ENCODE measurements around the gene PLPP7. TPM values are rescaled to one million over a fixed set of nuclear protein-coding genes. Genes with fewer than 3 reads are reported as not detected.

Gene PLPP7
- total and polyA plus RNA-seq, 4 donors, result 0.18 to 0.59 (median 0.51) TPM; not detected in 1

- Histone ChIP-seq H3K27me3 (ENCODE audit: control insufficient read depth in 4 of 4, insufficient read depth in 4 of 4, low read length in 3 of 4) (no peaks in the 10 kb centered on the region), H3K9me3 (ENCODE audit: control insufficient read depth in 4 of 4, low read length in 3 of 4) (no peaks in the 10 kb centered on the region), H3K4me3 (ENCODE audit: low read depth in 1 of 3, low read length in 3 of 3) (no peak overlapping the region), H3K36me3 (ENCODE audit: control insufficient read depth in 4 of 4, insufficient read depth in 3 of 4, low read depth in 1 of 4, low read length in 3 of 4) (no peaks in the 10 kb centered on the region), H3K9ac (ENCODE audit: low read depth in 1 of 2, low read length in 2 of 2) (no peak overlapping the region), H3K27ac (ENCODE audit: low read depth in 1 of 2, low read length in 2 of 2) (no peak overlapping the region), H3K4me1 (ENCODE audit: control insufficient read depth in 4 of 4, insufficient read depth in 4 of 4, low read length in 3 of 4) (no peaks in the 10 kb centered on the region)
- no peak for TF ChIP-seq GABPA (IDR thresholded peaks at IDR 0.05 in 1 of 2, conservative IDR thresholded peaks at IDR 0.05 in 1 of 2)
- no peak for TF ChIP-seq YY1 (IDR thresholded peaks at IDR 0.05)
- TF ChIP-seq JUND (IDR thresholded peaks at IDR 0.05), result no peak
- TF ChIP-seq ATF3 (IDR thresholded peaks at IDR 0.05), result no peak
- TF ChIP-seq MAX (IDR thresholded peaks at IDR 0.05), result no peak
- no peak for TF ChIP-seq HNF4G (IDR thresholded peaks at IDR 0.05)
- no peak for TF ChIP-seq RAD21 (IDR thresholded peaks at IDR 0.05)
- no peak for TF ChIP-seq NR2F2 (IDR thresholded peaks at IDR 0.05)
- no peak for TF ChIP-seq FOXA1 (IDR thresholded peaks at IDR 0.05)
- TF ChIP-seq RXRA (IDR thresholded peaks at IDR 0.05), result no peak
- DNase-seq (ENCODE audit: low spot score), result no peak
- WGBS, result 94% methylated on average over 12 of the region's 12 CpGs
These were observed 9.3 kb downstream of the PLPP7 start for GRCh38 chr9:131298816-131299215.

- Histone ChIP-seq H3K9me3 (ENCODE audit: control insufficient read depth in 4 of 4, low read length in 3 of 4) (no peaks in the 10 kb centered on the region), H3K4me3 (ENCODE audit: low read depth in 1 of 3, low read length in 3 of 3) (no peak overlapping the region), H3K27me3 (ENCODE audit: control insufficient read depth in 4 of 4, insufficient read depth in 4 of 4, low read length in 3 of 4) (no peaks in the 10 kb centered on the region), H3K36me3 (ENCODE audit: control insufficient read depth in 4 of 4, insufficient read depth in 3 of 4, low read depth in 1 of 4, low read length in 3 of 4) (no peaks in the 10 kb centered on the region), H3K27ac (ENCODE audit: low read depth in 1 of 2, low read length in 2 of 2) (no peak overlapping the region), H3K9ac (ENCODE audit: low read depth in 1 of 2, low read length in 2 of 2) (no peak overlapping the region), H3K4me1 (ENCODE audit: control insufficient read depth in 4 of 4, insufficient read depth in 4 of 4, low read length in 3 of 4) (no peaks in the 10 kb centered on the region)
- WGBS, result 74% methylated on average over 22 of the region's 22 CpGs
- no peak for TF ChIP-seq RXRA (IDR thresholded peaks at IDR 0.05)
- TF ChIP-seq HNF4A (conservative IDR thresholded peaks at IDR 0.05), result no peak
- TF ChIP-seq TAF1 (conservative IDR thresholded peaks at IDR 0.05), result no peak
- TF ChIP-seq ZBTB33 (IDR thresholded peaks at IDR 0.05), result no peak
- TF ChIP-seq NR2F2 (IDR thresholded peaks at IDR 0.05), result no peak
- no peak for TF ChIP-seq ATF3 (IDR thresholded peaks at IDR 0.05)
- no peak for TF ChIP-seq RAD21 (IDR thresholded peaks at IDR 0.05)
- TF ChIP-seq FOXA2 (IDR thresholded peaks at IDR 0.05), result no peak
- no peak for DNase-seq (ENCODE audit: low spot score)
These were observed 9.9 kb downstream of the PLPP7 start for GRCh38 chr9:131299346-131299960.

GRCh38 chr9:131299961-131300347 is 10.4 kb downstream of the PLPP7 start:
- no peak for DNase-seq (ENCODE audit: low spot score)
- Histone ChIP-seq H3K27me3 (ENCODE audit: control insufficient read depth in 4 of 4, insufficient read depth in 4 of 4, low read length in 3 of 4) (no peaks in the 10 kb centered on the region), H3K9ac (ENCODE audit: low read depth in 1 of 2, low read length in 2 of 2) (no peak overlapping the region), H3K9me3 (ENCODE audit: control insufficient read depth in 4 of 4, low read length in 3 of 4) (no peaks in the 10 kb centered on the region), H3K27ac (ENCODE audit: low read depth in 1 of 2, low read length in 2 of 2) (no peak overlapping the region), H3K4me3 (ENCODE audit: low read depth in 1 of 3, low read length in 3 of 3) (no peak overlapping the region), H3K36me3 (ENCODE audit: control insufficient read depth in 4 of 4, insufficient read depth in 3 of 4, low read depth in 1 of 4, low read length in 3 of 4) (no peaks in the 10 kb centered on the region), H3K4me1 (ENCODE audit: control insufficient read depth in 4 of 4, insufficient read depth in 4 of 4, low read length in 3 of 4) (no peaks in the 10 kb centered on the region)
- 76% methylated on average over 5 of the region's 5 CpGs for WGBS
- no peak for TF ChIP-seq CTCF (IDR thresholded peaks at IDR 0.05; ENCODE audit: low read depth, low read length, missing input control)
- no peak for TF ChIP-seq EGR1 (IDR thresholded peaks at IDR 0.05; ENCODE audit: low read depth in 2 of 2)
- no peak for TF ChIP-seq SP1 (IDR thresholded peaks at IDR 0.05)
- TF ChIP-seq ATF3 (IDR thresholded peaks at IDR 0.05), result no peak
- no peak for TF ChIP-seq TAF1 (conservative IDR thresholded peaks at IDR 0.05)
- no peak for TF ChIP-seq RAD21 (IDR thresholded peaks at IDR 0.05)
- no peak for TF ChIP-seq FOXA2 (IDR thresholded peaks at IDR 0.05)
- TF ChIP-seq GABPA (IDR thresholded peaks at IDR 0.05 in 1 of 2, conservative IDR thresholded peaks at IDR 0.05 in 1 of 2), result no peak
- TF ChIP-seq ZBTB33 (IDR thresholded peaks at IDR 0.05), result no peak
- no peak for TF ChIP-seq YY1 (IDR thresholded peaks at IDR 0.05)
- no peak for TF ChIP-seq JUND (IDR thresholded peaks at IDR 0.05)
- no peak for TF ChIP-seq NR2F2 (IDR thresholded peaks at IDR 0.05)
- no peak for TF ChIP-seq HNF4A (conservative IDR thresholded peaks at IDR 0.05)

Data from liver (tissue), 9 donors.